Amniotic stem cell (primary cell): ENCODE measurements around the gene TPST1.
"Not testable (repeated sequence)": the region's sequence is repeated elsewhere in the genome, so short reads cannot be mapped to it uniquely, and the experiment has no call there.

Source experiments
- DNase-seq: peaks from one replicate; lab custom pipeline; 2025; lab: John Stamatoyannopoulos, UW

Gene TPST1

GRCh38 chr7:66380272-66380888 lies 175.2 kb downstream of the TPST1 start:
- no peak for DNase-seq

DNA sequence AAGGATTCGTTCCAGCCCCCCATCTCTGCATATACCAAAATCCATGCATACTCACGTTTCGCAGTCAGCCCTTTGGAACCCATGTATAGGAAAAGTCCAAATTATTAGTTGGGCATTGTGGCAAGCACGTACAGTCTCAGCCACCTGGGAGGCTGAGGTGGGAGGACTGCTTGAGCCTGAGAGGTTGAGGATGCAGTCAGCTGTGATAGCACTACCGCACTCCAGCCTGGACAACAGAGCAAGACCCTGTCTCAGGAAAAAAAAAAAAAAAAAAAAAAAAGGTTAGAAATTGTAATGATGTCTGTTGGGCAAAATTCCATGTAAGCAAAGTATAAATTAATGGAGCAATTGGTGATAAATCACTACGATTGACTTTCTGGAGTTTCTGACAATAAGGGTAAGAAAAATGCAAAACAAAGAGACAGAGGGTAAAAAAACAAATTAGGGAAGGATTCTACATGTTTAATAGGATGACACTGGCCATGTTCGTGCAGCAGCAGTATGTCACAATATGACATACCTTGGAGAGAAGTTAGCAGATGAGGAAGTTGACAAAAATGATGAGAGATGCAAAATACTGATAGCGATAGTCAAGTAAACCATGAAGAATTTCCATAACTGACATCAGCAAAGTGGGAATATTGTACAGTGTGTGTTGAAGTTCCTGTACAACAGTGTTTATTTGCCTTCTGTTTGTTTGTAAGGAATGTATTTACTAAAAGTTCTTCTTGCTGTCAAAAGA lies 177.2 kb downstream of the TPST1 start:
- DNase-seq, result not testable (repeated sequence)

- DNase-seq, result not testable (repeated sequence)
These were observed 180.2 kb downstream of the TPST1 start for GRCh38 chr7:66385191-66385905.

GRCh38 chr7:66395128-66395571 lies 190.0 kb downstream of the TPST1 start:
- not testable (repeated sequence) for DNase-seq

GRCh38 chr7:66396052-66396451 lies 190.9 kb downstream of the TPST1 start:
- not testable (repeated sequence) for DNase-seq

- DNase-seq, result not testable (repeated sequence)
These were observed 193.7 kb downstream of the TPST1 start for GRCh38 chr7:66398841-66399240.

DNA sequence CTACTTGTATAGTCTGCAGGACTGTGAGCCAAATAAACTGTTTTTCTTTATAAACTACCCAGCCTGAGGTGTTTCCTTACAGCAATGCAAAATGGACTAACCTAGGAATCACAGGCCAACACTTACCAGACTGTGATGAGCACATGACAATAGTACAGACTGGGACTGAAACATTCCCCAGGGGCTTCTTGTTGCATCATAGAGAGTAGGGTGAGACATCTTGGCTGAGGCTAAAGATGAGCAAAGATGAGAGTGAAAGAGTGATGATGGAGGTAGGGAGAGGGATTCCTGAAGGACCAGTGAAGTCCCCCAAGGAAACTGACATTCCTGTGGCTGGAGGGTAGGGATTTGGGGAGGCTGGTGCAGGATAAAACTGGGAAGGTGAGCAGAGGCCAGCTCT lies 194.4 kb downstream of the TPST1 start:
- no peak for DNase-seq

GRCh38 chr7:66400400-66400799 lies 195.3 kb downstream of the TPST1 start:
- DNase-seq, result no peak

GRCh38 chr7:66401126-66401525 lies 196.0 kb downstream of the TPST1 start:
- DNase-seq, result not testable (repeated sequence)

- DNase-seq, result not testable (repeated sequence)
These were observed 196.8 kb downstream of the TPST1 start for GRCh38 chr7:66401932-66402331.

GRCh38 chr7:66403564-66403963 lies 198.4 kb downstream of the TPST1 start:
- no peak for DNase-seq

GRCh38 chr7:66409493-66409892 lies 204.4 kb downstream of the TPST1 start:
- no peak for DNase-seq
